HG03060 (cell line): Measurements from ENCODE around the gene NIN.

ENCODE experiments used
- ATAC-seq: cut with Tn5 transposase; IDR thresholded peaks from one replicate; pipeline ENCODE4 v1.9.1; 2021; ENCODE audit warnings: low read depth, moderate number of reproducible peaks; ENCODE audit not compliant: unreplicated experiment

Gene NIN

GRCh38 chr14:50794068-50794645, 36.8 kb downstream of the NIN start:
- ATAC-seq: no peak

GRCh38 chr14:50792634-50793068, 38.3 kb downstream of the NIN start:
- ATAC-seq: no peak

GRCh38 chr14:50792051-50792477, 38.9 kb downstream of the NIN start:
- ATAC-seq: no peak

- ATAC-seq: no peak
These were observed 39.8 kb downstream of the NIN start for GRCh38 chr14:50791201-50791600.

GRCh38 chr14:50790589-50790988, 40.4 kb downstream of the NIN start:
- no peak for ATAC-seq

GRCh38 chr14:50786751-50787464, 44.1 kb downstream of the NIN start:
- no peak for ATAC-seq

GRCh38 chr14:50785457-50786063, 45.4 kb downstream of the NIN start:
- ATAC-seq: no peak

GRCh38 chr14:50784683-50785456, 46.1 kb downstream of the NIN start:
- ATAC-seq: no peak

- ATAC-seq: no peak
These were observed 47.4 kb downstream of the NIN start for GRCh38 chr14:50783563-50783962.

GRCh38 chr14:50780393-50780792, 50.6 kb downstream of the NIN start:
- ATAC-seq: no peak

- no peak for ATAC-seq
These were observed 52.1 kb downstream of the NIN start for GRCh38 chr14:50778721-50779483.

GRCh38 chr14:50776522-50776921, 54.4 kb downstream of the NIN start:
- ATAC-seq: no peak

GRCh38 chr14:50775357-50775756, 55.6 kb downstream of the NIN start:
- no peak for ATAC-seq

- no peak for ATAC-seq
These were observed 56.3 kb downstream of the NIN start for GRCh38 chr14:50774542-50775267.

GRCh38 chr14:50773632-50774541, 57.1 kb downstream of the NIN start:
- no peak for ATAC-seq

- no peak for ATAC-seq
These were observed 58.5 kb downstream of the NIN start for GRCh38 chr14:50772412-50772811.

GRCh38 chr14:50770586-50770985, 60.4 kb downstream of the NIN start:
- ATAC-seq: no peak

GRCh38 chr14:50769863-50770500, 61.0 kb downstream of the NIN start:
- no peak for ATAC-seq
